Heart right ventricle (tissue), 16 donors: ENCODE measurements around the gene CRABP1. TPM values are rescaled to one million over a fixed set of nuclear protein-coding genes. Genes with fewer than 3 reads are reported as not detected.

ENCODE experiments used
- ATAC-seq, 8 donors: fragments of 200-7000 bp; cut with Tn5 transposase; one replicate each; pipeline ENCODE4 v1.9.1; 2020; ENCODE audit warnings: mild to moderate bottlenecking in 8 of 8, moderate library complexity in 8 of 8, moderate number of reproducible peaks in 1 of 8
- DNase-seq, 2 donors: peaks; one replicate each; pipeline ENCODE4 v3.0.0-alpha.2; 2020
- H3K27ac ChIP-seq, 10 donors: fragments of 200-600 bp; sonication (generic) in 2 of 10; one replicate each; pipeline versions ENCODE4 v1.5.0 to v1.8.0; 2020 to 2022; ENCODE audit warnings: mild to moderate bottlenecking in 3 of 10
- H3K27me3 ChIP-seq, 7 donors: fragments of 200-600 bp; one replicate each; pipeline ENCODE4 v1.8.0; 2021 to 2022; ENCODE audit warnings: mild to moderate bottlenecking in 2 of 7
- H3K36me3 ChIP-seq, 9 donors: fragments of 200-600 bp; sonication (generic) in 1 of 9; one replicate each; pipeline versions ENCODE4 v1.5.0 to v1.8.0; 2020 to 2022; ENCODE audit warnings: mild to moderate bottlenecking in 2 of 9
- H3K4me1 ChIP-seq, 9 donors: fragments of 200-600 bp; sonication (generic) in 1 of 9; one replicate each; pipeline versions ENCODE4 v1.5.0 to v1.8.0; 2020 to 2022; ENCODE audit warnings: mild to moderate bottlenecking in 4 of 9
- H3K4me3 ChIP-seq, 10 donors: fragments of 200-600 bp; sonication (generic) in 2 of 10; one replicate each; pipeline versions ENCODE4 v1.5.0 to v1.8.0; 2020 to 2022; ENCODE audit warnings: mild to moderate bottlenecking in 7 of 10, moderate library complexity in 2 of 10
- H3K9me3 ChIP-seq, 11 donors: fragments of 200-600 bp in 10 of 11; sonication (generic) in 2 of 11; one replicate each; pipeline versions ENCODE4 v1.5.0 to v1.8.0; 2013 to 2022; ENCODE audit warnings: mild to moderate bottlenecking in 2 of 11, control low read depth in 1 of 11, moderate library complexity in 1 of 11
- CTCF ChIP-seq, 9 donors: fragments of 200-600 bp; sonication (generic) in 2 of 9; IDR thresholded peaks; one replicate each; pipeline versions ENCODE4 v1.5.0 to v1.8.0; 2021 to 2022; ENCODE audit warnings: antibody characterized with exemption in 9 of 9, mild to moderate bottlenecking in 5 of 9, moderate library complexity in 1 of 9
- WGBS, 2 donors: extraction: QIAGEN DNeasy Blood & Tissue Kit; methylation state at CpG; one replicate each; pipeline ENCODE4 v1.1.7; 2013; ENCODE audit warnings: inconsistent platforms in 1 of 2; 5-methylcytosine and 5-hydroxymethylcytosine counted together
- intact Hi-C, 10 donors: fragments of 100-400 bp; cut with DNase I; formaldehyde crosslinking; loops; one replicate each; pipeline versions ENCODE4 v1.11.1 to v1.14.2; 2022
- polyA plus RNA-seq, 2 donors: library from polyadenylated mRNA; stranded (reverse); fragments of 200-250 nt; gene quantifications; one replicate each; pipeline ENCODE4 v1.2.3, GENCODE V29; 2013
- total RNA-seq, 10 donors: library from RNA; stranded (reverse); fragmentation: NEBNext Ultra II Directional in 3 of 10; extraction: Animal tissue kit (Norgen Biotek cat#: 25700) in 3 of 10; gene quantifications; one replicate each; pipeline versions ENCODE4 v1.2.1 to v1.2.4, GENCODE V29; 2021 to 2023
- donor health status: Arrhythmogenic right ventricular cardiomyopathy.
- donor health status: ischemic (EF 13 %, LVEDD 7.1; RV severe dilation, severe dysfunction).
- donor health status: healthy with polysubstance abuse.
- donor health status: DM: no; HTN: yes; CAD: no.
- donor health status: DM: no; HTN: no; CAD: no.
- donor health status: ischemic (EF 25% LVEDD 6.9; RV normal size, moderate dysfunction).
- donor health status: ischemic (EF 25% LVEDD 5.7; RV mildly dilated, moderate dysfunction).
- donor health status: healthy.
- donor health status: DM: yes; HTN: yes; CAD: no.
- donor health status: Ischemic cardiomyopathy.
- donor health status: ischemic (EF 35%, LVEDD 5.7; RV mildly dilated, moderate dysfunction).
- donor health status: nonischemic (EF 11% LVEDD 7.7; RV severe dilation, severe dysfunction).
- donor health status: DM: yes; HTN: yes; CAD: no.
- donor health status: PGD.
- donor health status: ischemic (EF 29% LVEDD 5.4; RV normal size, mild dysfunction).
- donor health status: nonischemic (EF 23%, LVEDD 6.1; RV moderate dilation, normal function).

Gene CRABP1
- total and polyA plus RNA-seq, 12 donors, result not detected

- Histone ChIP-seq H3K4me1 (peaks cover 0 to 6% (median 0%) of the 10 kb centered on the region in 9 donors), H3K27ac (no peak overlapping the region), H3K9me3 (no peaks in the 10 kb centered on the region), H3K27me3 (peaks cover 0 to 26% (median 9%) of the 10 kb centered on the region in 7 donors), H3K4me3 (no peak overlapping the region), H3K36me3 (no peaks in the 10 kb centered on the region)
- no peak for DNase-seq
- no peak for TF ChIP-seq CTCF (IDR thresholded peaks at IDR 0.05)
- intact Hi-C loops, result loop anchor here in 1 of 10 donors (10.0 kb wide), 1 partner anchor 50 kb away; the partner anchor contains the start of gene CRABP1
- ATAC-seq, result no peak
- WGBS, 2 donors, result 51 to 57% methylated on average over 13 of the region's 13 CpGs
These were observed 54.9 kb downstream of the CRABP1 start for GRCh38 chr15:78394981-78395616.

GRCh38 chr15:78396186-78396814 is 56.1 kb downstream of the CRABP1 start:
- no peak for ATAC-seq
- no peak for DNase-seq
- WGBS, 2 donors, result 87 to 93% methylated on average over 9 of the region's 9 CpGs
- H3K27ac ChIP-seq, result no peak overlapping the region
- H3K36me3 ChIP-seq, result no peaks in the 10 kb centered on the region
- intact Hi-C loops, result loop anchor here in 1 of 10 donors (10.0 kb wide), 1 partner anchor 51 kb away; the partner anchor contains the start of gene CRABP1
- H3K27me3 ChIP-seq, result peaks cover 0 to 19% (median 9%) of the 10 kb centered on the region in 7 donors
- no peak overlapping the region for H3K4me3 ChIP-seq
- no peak for TF ChIP-seq CTCF (IDR thresholded peaks at IDR 0.05)
- H3K4me1 ChIP-seq, result peaks cover 0 to 6% (median 0%) of the 10 kb centered on the region in 9 donors
- H3K9me3 ChIP-seq, result no peaks in the 10 kb centered on the region

- peaks cover 0 to 26% (median 9%) of the 10 kb centered on the region in 7 donors for H3K27me3 ChIP-seq
- intact Hi-C loops, result loop anchor here in 1 of 10 donors (10.0 kb wide), 1 partner anchor 52 kb away; the partner anchor contains the start of gene CRABP1
- H3K9me3 ChIP-seq, result no peaks in the 10 kb centered on the region
- H3K4me3 ChIP-seq, result no peak overlapping the region
- ATAC-seq, result peak in 3 of 8 donors; percentile 22 to 74 (median 70)
- peak in 1 of 2 donors; percentile 33 for DNase-seq
- peaks cover 0 to 6% (median 0%) of the 10 kb centered on the region in 9 donors for H3K4me1 ChIP-seq
- WGBS, 2 donors, result 52 to 54% methylated on average over 9 of the region's 9 CpGs
- peak in 5 of 9 donors; percentile 13 to 32 (median 24) for TF ChIP-seq CTCF (IDR thresholded peaks at IDR 0.05)
- H3K27ac ChIP-seq, result no peak overlapping the region
- no peaks in the 10 kb centered on the region for H3K36me3 ChIP-seq
These were observed 56.8 kb downstream of the CRABP1 start for GRCh38 chr15:78396976-78397375.

- Histone ChIP-seq H3K9me3 (no peaks in the 10 kb centered on the region), H3K27me3 (peaks cover 0 to 27% (median 6%) of the 10 kb centered on the region in 7 donors), H3K4me3 (no peak overlapping the region), H3K4me1 (peaks cover 0 to 6% (median 0%) of the 10 kb centered on the region in 9 donors), H3K36me3 (no peaks in the 10 kb centered on the region), H3K27ac (no peak overlapping the region)
- TF ChIP-seq CTCF (IDR thresholded peaks at IDR 0.05), result no peak
- DNase-seq (no peak), ATAC-seq (no peak)
- WGBS, 2 donors, result 83 to 86% methylated on average over 2 of the region's 2 CpGs
- intact Hi-C loops, result loop anchor here in 1 of 10 donors (10.0 kb wide), 1 partner anchor 53 kb away; the partner anchor contains the start of gene CRABP1
These were observed 57.2 kb downstream of the CRABP1 start for GRCh38 chr15:78397382-78397781.

Other genes with a start within 250 kb of the CRABP1 start
- gene SH2D7, start 247.8 kb upstream of the CRABP1 start, total RNA-seq, result not detected
- gene SH2D7, start 247.8 kb upstream of the CRABP1 start, polyA plus RNA-seq, result not detected
- gene CIB2, start 208.9 kb upstream of the CRABP1 start, total RNA-seq, result 10 to 100 TPM in 7 of 10 donors, 1 to 10 TPM in 3; 4.0 to 32.3 (median 17.1) TPM
- gene CIB2, start 208.9 kb upstream of the CRABP1 start, polyA plus RNA-seq, result 1 to 10 TPM; 2.6 to 3.9 TPM
- gene IDH3A, start 191.0 kb upstream of the CRABP1 start, total RNA-seq, result 100 to 1,000 TPM; 315 to 509 (median 460) TPM
- gene IDH3A, start 191.0 kb upstream of the CRABP1 start, polyA plus RNA-seq, result 100 to 1,000 TPM; 110 to 125 TPM
- under 1 TPM in 2 of 10 donors, not detected in 8; 0.22 to 0.30 TPM for gene ACSBG1, start 105.8 kb upstream of the CRABP1 start, total RNA-seq
- gene ACSBG1, start 105.8 kb upstream of the CRABP1 start, polyA plus RNA-seq, result under 1 TPM; 0.59 to 0.65 TPM
- 100 to 1,000 TPM in 8 of 10 donors, 10 to 100 TPM in 2; 78.9 to 210 (median 150) TPM for gene DNAJA4, start 75.8 kb upstream of the CRABP1 start, total RNA-seq
- 100 to 1,000 TPM in 1 of 2 donors, 10 to 100 TPM in 1; 40.0 to 226 TPM for gene DNAJA4, start 75.8 kb upstream of the CRABP1 start, polyA plus RNA-seq
- gene SKIC8, start 40.7 kb upstream of the CRABP1 start, total RNA-seq, result 10 to 100 TPM; 24.0 to 32.8 (median 26.4) TPM
- gene SKIC8, start 40.7 kb upstream of the CRABP1 start, polyA plus RNA-seq, result 10 to 100 TPM; 33.8 to 37.0 TPM
- gene IREB2, start 97.9 kb downstream of the CRABP1 start, total RNA-seq, result 10 to 100 TPM; 27.1 to 39.8 (median 31.5) TPM
- gene IREB2, start 97.9 kb downstream of the CRABP1 start, polyA plus RNA-seq, result 1 to 10 TPM; 6.0 to 6.8 TPM
- gene HYKK, start 167.2 kb downstream of the CRABP1 start, total RNA-seq, result 1 to 10 TPM; 4.3 to 7.7 (median 7.1) TPM
- 1 to 10 TPM; 2.2 to 3.6 TPM for gene HYKK, start 167.2 kb downstream of the CRABP1 start, polyA plus RNA-seq
- 100 to 1,000 TPM in 9 of 10 donors, 10 to 100 TPM in 1; 89.4 to 133 (median 113) TPM for gene PSMA4, start 200.1 kb downstream of the CRABP1 start, total RNA-seq
- 100 to 1,000 TPM; 155 to 185 TPM for gene PSMA4, start 200.1 kb downstream of the CRABP1 start, polyA plus RNA-seq
- 1 to 10 TPM in 9 of 10 donors, under 1 TPM in 1; 0.49 to 3.9 (median 2.4) TPM for gene CHRNA5, start 225.2 kb downstream of the CRABP1 start, total RNA-seq
- gene CHRNA5, start 225.2 kb downstream of the CRABP1 start, polyA plus RNA-seq, result 1 to 10 TPM in 1 of 2 donors, under 1 TPM in 1; 0.51 to 1.0 TPM